Epithelial cell of proximal tubule (primary cell): Measurements from ENCODE around the gene PIF1. TPM values are rescaled to one million over a fixed set of nuclear protein-coding genes. Genes with fewer than 3 reads are reported as not detected.

ENCODE experiments used
- DNase-seq: peaks from one replicate; pipeline ENCODE4 v3.0.0-alpha.2; 2011; ENCODE audit warnings: low read depth
- H3K4me3 ChIP-seq: 2 replicates; pipeline ENCODE4 v1.5.1; 2011; ENCODE audit warnings: low read depth, mild to moderate bottlenecking, low read length
- total RNA-seq: library from RNA; depleted of rRNA; stranded (reverse); fragments of >200 nt; gene quantifications from 2 replicates; pipeline ENCODE4 v1.2.3, GENCODE V29; 2015
- TF ChIP-seq, protein P1 (sequence below): conservative IDR thresholded peaks from 2 replicates; pipeline ENCODE4 v1.5.1; 2012; ENCODE audit warnings: low read depth, mild to moderate bottlenecking, low read length

PIF1 gene
- total RNA-seq, 1 donor from 2014 or later: 23.3 TPM

- DNase-seq: no peak
- TF ChIP-seq, protein P1, sequence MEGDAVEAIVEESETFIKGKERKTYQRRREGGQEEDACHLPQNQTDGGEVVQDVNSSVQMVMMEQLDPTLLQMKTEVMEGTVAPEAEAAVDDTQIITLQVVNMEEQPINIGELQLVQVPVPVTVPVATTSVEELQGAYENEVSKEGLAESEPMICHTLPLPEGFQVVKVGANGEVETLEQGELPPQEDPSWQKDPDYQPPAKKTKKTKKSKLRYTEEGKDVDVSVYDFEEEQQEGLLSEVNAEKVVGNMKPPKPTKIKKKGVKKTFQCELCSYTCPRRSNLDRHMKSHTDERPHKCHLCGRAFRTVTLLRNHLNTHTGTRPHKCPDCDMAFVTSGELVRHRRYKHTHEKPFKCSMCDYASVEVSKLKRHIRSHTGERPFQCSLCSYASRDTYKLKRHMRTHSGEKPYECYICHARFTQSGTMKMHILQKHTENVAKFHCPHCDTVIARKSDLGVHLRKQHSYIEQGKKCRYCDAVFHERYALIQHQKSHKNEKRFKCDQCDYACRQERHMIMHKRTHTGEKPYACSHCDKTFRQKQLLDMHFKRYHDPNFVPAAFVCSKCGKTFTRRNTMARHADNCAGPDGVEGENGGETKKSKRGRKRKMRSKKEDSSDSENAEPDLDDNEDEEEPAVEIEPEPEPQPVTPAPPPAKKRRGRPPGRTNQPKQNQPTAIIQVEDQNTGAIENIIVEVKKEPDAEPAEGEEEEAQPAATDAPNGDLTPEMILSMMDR: no peak
- H3K4me3 ChIP-seq: no peak overlapping the region
These were observed 22.0 kb upstream of the PIF1 start for GRCh38 chr15:64847448-64847847.

DNA sequence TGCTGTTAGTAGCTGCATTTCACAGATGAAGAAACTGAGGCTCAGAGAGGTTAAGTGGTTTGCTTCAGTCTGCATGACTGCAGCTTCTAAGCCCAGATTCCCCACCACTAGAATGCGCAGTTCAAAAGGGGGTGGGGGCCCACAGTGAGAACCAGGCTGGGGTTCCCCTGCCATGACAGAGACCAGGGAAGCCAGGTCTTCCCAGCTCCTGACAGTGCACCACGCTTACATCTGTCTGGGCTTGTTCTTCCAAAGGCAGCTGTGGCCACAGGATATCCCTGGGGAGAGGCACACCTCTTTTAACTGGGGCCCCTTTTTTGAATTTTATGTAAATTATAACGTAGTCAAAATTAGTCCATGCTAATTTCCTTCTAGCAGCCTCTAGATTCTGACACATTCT is 21.6 kb upstream of the PIF1 start:
- TF ChIP-seq, protein P1: no peak
- no peak overlapping the region for H3K4me3 ChIP-seq
- no peak for DNase-seq

- TF ChIP-seq, protein P1: no peak
- DNase-seq: no peak
- H3K4me3 ChIP-seq: no peak overlapping the region
These were observed 20.6 kb upstream of the PIF1 start for GRCh38 chr15:64845831-64846595.

DNA sequence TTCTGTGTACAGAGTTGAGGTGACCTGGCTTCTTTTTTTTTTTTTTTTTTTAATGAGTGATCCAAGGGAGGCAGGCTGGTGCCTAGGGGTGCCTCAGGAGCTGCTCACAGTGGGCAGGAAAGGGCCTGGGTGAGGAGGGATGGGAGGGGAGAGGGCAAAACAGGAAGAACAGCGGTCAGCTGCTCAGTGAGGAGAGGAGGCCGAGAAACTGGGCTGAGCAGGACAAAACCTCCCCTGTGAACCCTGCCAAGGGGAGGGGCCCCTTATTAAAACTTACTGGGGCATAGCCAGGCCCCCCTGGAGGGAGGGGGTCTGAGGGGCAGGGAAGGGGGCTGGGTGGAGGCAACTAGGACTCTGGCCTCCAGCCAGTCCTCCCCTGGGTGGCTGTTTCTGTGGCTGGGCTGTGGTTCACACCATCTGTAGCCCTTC is 19.8 kb upstream of the PIF1 start:
- peak overlapping the region; percentile 29 for H3K4me3 ChIP-seq
- no peak for DNase-seq
- TF ChIP-seq, protein P1: no peak

GRCh38 chr15:64844576-64845145 is 19.2 kb upstream of the PIF1 start:
- no peak for DNase-seq
- peak overlapping the region; percentile 29 for H3K4me3 ChIP-seq
- TF ChIP-seq, protein P1: no peak

DNA sequence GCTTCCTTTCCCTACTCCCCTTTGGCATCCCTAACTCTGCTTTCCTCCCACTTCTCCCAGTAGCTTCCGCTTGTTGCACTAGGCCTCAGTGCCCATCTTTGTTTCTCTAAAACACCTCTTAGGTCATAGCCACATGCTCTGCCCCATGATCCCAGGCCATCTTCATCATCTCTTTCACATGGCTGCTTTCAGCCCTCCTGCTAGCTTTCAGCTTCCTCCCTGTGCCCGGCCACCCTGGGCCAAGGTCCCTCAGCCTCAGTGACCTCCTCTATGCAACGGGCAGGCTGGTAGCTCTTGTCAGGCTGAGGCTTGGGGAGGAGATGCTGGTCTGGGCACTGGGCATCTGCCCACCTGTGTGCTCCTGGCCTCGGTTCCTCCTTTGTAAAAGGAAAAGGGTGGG is 18.5 kb upstream of the PIF1 start:
- TF ChIP-seq, protein P1: no peak
- H3K4me3 ChIP-seq: peak overlapping the region; percentile 29
- DNase-seq: no peak
